HCT116 (cell line): ENCODE results near the gene CDCA4. TPM values are rescaled to one million over a fixed set of nuclear protein-coding genes. Genes with fewer than 3 reads are reported as not detected.
A peak's percentile ranks its signal among the peaks of the same experiment; 100 is the strongest.

Experiments
- ATAC-seq: fragments of 200-7000 bp; cut with Tn5 transposase; 2 replicates; pipeline ENCODE4 v1.9.1; 2020; ENCODE audit warnings: mild to moderate bottlenecking, moderate library complexity
- BruUV-seq: library from RNA; stranded (reverse); fragments of 400-500 nt; replicated peaks from 2 replicates; lab custom pipeline; 2021; lab: Mats Ljungman, UMichigan
- CTCF ChIA-PET: fragments of 300-600 bp; sonication (Branson Sonifier 250); formaldehyde crosslinking; loops from one replicate; lab custom pipeline; 2021; ENCODE audit warnings: antibody characterized with exemption; lab: Charles Lee
- POLR2A ChIA-PET: fragments of 300-600, 350-600 bp; sonication (Branson Sonifier 250); formaldehyde crosslinking; loops from one replicate; lab custom pipeline; 2021; ENCODE audit warnings: antibody characterized with exemption; lab: Charles Lee
- RAD21 ChIA-PET, 2 experiments: fragments of 300-600 bp; sonication (Branson Sonifier 250); formaldehyde crosslinking; loops; one replicate each; lab custom pipeline; 2023; ENCODE audit warnings: low total read pairs in 2 of 2; ENCODE audit not compliant: uncharacterized antibody in 2 of 2, unreplicated experiment in 2 of 2, low non-redundant PET in 1 of 2; lab: Charles Lee
- DNase-seq: peaks from one replicate; pipeline ENCODE4 v3.0.0-alpha.2; 2010; ENCODE audit warnings: low read depth, low spot score
- H2AFZ ChIP-seq: fragments of 200-600 bp; shearing (Covaris generic), sonication (generic); 2 replicates; pipeline ENCODE4 v1.6.1; 2017; ENCODE audit warnings: low read depth, mixed run types, mixed read lengths, antibody characterized with exemption, low read length; ENCODE audit not compliant: poor library complexity, severe bottlenecking
- H3K27ac ChIP-seq: 2 replicates; pipeline ENCODE4 v1.5.1; 2012; ENCODE audit warnings: low read depth, low read length
- H3K27me3 ChIP-seq: fragments of 200-600 bp; sonication (generic); 2 replicates; pipeline ENCODE4 v1.6.1; 2016; ENCODE audit warnings: mixed run types, low read length, mixed read lengths; ENCODE audit not compliant: insufficient read depth
- H3K36me3 ChIP-seq, 2 experiments: fragments of 200-500 bp in 1 of 2; fragments of 200-600 bp in 1 of 2; sonication (Bioruptor generic) in 1 of 2; sonication (generic) in 1 of 2; 2 replicates each; pipeline versions ENCODE4 v1.5.1 to v1.6.1; 2014 to 2016; ENCODE audit warnings: low read length in 2 of 2, inconsistent platforms in 1 of 2, mixed read lengths in 1 of 2, mixed run types in 1 of 2; ENCODE audit not compliant: insufficient read depth in 2 of 2, control insufficient read depth in 1 of 2
- H3K4me1 ChIP-seq, 2 experiments: fragments of 200-600 bp in 1 of 2; sonication (generic) in 1 of 2; 2 replicates each; pipeline versions ENCODE4 v1.5.1 to v1.6.1; 2012 to 2017; ENCODE audit warnings: low read length in 2 of 2, inconsistent platforms in 1 of 2, mild to moderate bottlenecking in 1 of 2, mixed read lengths in 1 of 2, mixed run types in 1 of 2, moderate library complexity in 1 of 2; ENCODE audit not compliant: insufficient read depth in 2 of 2, control insufficient read depth in 1 of 2
- H3K4me2 ChIP-seq: fragments of 200-600 bp; sonication (generic); 2 replicates; pipeline ENCODE4 v1.6.1; 2017; ENCODE audit warnings: mixed run types, low read length, mixed read lengths
- H3K4me3 ChIP-seq, 2 experiments: fragments of 200-600 bp in 1 of 2; sonication (generic) in 1 of 2; replicated peaks in 1 of 2; 2 replicates each; pipeline ENCODE4 v1.5.1; 2011 to 2016; ENCODE audit warnings: low read length in 2 of 2, control low read depth in 1 of 2, low read depth in 1 of 2, mild to moderate bottlenecking in 1 of 2, mixed read lengths in 1 of 2, mixed run types in 1 of 2
- H3K79me2 ChIP-seq: fragments of 200-600 bp; sonication (generic); 2 replicates; pipeline ENCODE4 v1.6.1; 2017; ENCODE audit warnings: mild to moderate bottlenecking, mixed run types, low read length, moderate library complexity, mixed read lengths; ENCODE audit not compliant: insufficient read depth
- H3K9ac ChIP-seq: fragments of 200-600 bp; sonication (generic); 2 replicates; pipeline ENCODE4 v1.6.1; 2016; ENCODE audit warnings: low read length, mixed read lengths
- H3K9me2 ChIP-seq: fragments of 200-600 bp; sonication (generic), shearing (Covaris generic); 2 replicates; pipeline ENCODE4 v1.6.1; 2017; ENCODE audit warnings: mixed run types, mild to moderate bottlenecking, moderate library complexity; ENCODE audit not compliant: insufficient read depth
- H3K9me3 ChIP-seq, 2 experiments: fragments of 200-500 bp in 1 of 2; fragments of 200-600 bp in 1 of 2; sonication (Bioruptor generic) in 1 of 2; sonication (generic) in 1 of 2; 2 replicates each; pipeline ENCODE4 v1.6.1; 2014 to 2017; ENCODE audit warnings: low read length in 2 of 2, mixed read lengths in 2 of 2, inconsistent platforms in 1 of 2, low read depth in 1 of 2, mild to moderate bottlenecking in 1 of 2, mixed run types in 1 of 2, moderate library complexity in 1 of 2; ENCODE audit not compliant: control insufficient read depth in 1 of 2, insufficient read depth in 1 of 2
- H4K20me1 ChIP-seq: fragments of 200-600 bp; sonication (generic), shearing (Covaris generic); 2 replicates; pipeline ENCODE4 v1.6.1; 2017; ENCODE audit warnings: mixed run types, mild to moderate bottlenecking, moderate library complexity; ENCODE audit not compliant: insufficient read depth
- CBX3 ChIP-seq: IDR thresholded peaks from 2 replicates; pipeline ENCODE4 v1.6.1; 2012; ENCODE audit warnings: low read depth
- CEBPB ChIP-seq: IDR thresholded peaks from 2 replicates; pipeline ENCODE4 v1.6.1; 2012; ENCODE audit warnings: low read depth
- CTCF ChIP-seq, 3 experiments: fragments of 200-600 bp in 1 of 3; sonication (generic) in 1 of 3; IDR thresholded peaks in 2 of 3; conservative IDR thresholded peaks in 1 of 3; 2 replicates each; pipeline ENCODE4 v1.5.1; 2012 to 2017; ENCODE audit warnings: low read depth in 2 of 3, low read length in 2 of 3, antibody characterized with exemption in 1 of 3, borderline replicate concordance in 1 of 3, control low read depth in 1 of 3, mild to moderate bottlenecking in 1 of 3, mixed read lengths in 1 of 3, mixed run types in 1 of 3, moderate library complexity in 1 of 3; ENCODE audit not compliant: insufficient read depth in 1 of 3
- EGR1 ChIP-seq: IDR thresholded peaks from 2 replicates; pipeline ENCODE4 v1.6.1; 2012; ENCODE audit warnings: low read depth
- ELF1 ChIP-seq: IDR thresholded peaks from 2 replicates; pipeline ENCODE4 v1.6.1; 2012; ENCODE audit warnings: low read depth, borderline replicate concordance
- FOSL1 ChIP-seq: IDR thresholded peaks from 2 replicates; pipeline ENCODE4 v1.6.1; 2012; ENCODE audit warnings: low read depth
- POLR2A ChIP-seq: IDR thresholded peaks from 2 replicates; pipeline ENCODE4 v1.7.0; 2011; ENCODE audit warnings: borderline replicate concordance; ENCODE audit not compliant: insufficient read depth, insufficient read length; ENCODE audit errors: extremely low read depth
- POLR2AphosphoS5 ChIP-seq: IDR thresholded peaks from 2 replicates; pipeline ENCODE4 v1.6.1; 2011; ENCODE audit warnings: mild to moderate bottlenecking, low read depth, low read length, moderate library complexity
- SRF ChIP-seq: IDR thresholded peaks from 2 replicates; pipeline ENCODE4 v1.6.1; 2012; ENCODE audit warnings: low read depth
- TCF7L2 ChIP-seq: IDR thresholded peaks from 2 replicates; pipeline ENCODE4 v1.7.0; 2011; ENCODE audit warnings: borderline replicate concordance, inconsistent platforms; ENCODE audit not compliant: insufficient read depth, insufficient read length; ENCODE audit errors: extremely low read depth
- YY1 ChIP-seq: IDR thresholded peaks from 2 replicates; pipeline ENCODE4 v1.6.1; 2011; ENCODE audit warnings: low read length, low read depth, moderate library complexity, mild to moderate bottlenecking; ENCODE audit not compliant: insufficient replicate concordance; ENCODE audit errors: extremely low read depth
- intact Hi-C: fragments of 100-400 bp; cut with micrococcal nuclease; formaldehyde crosslinking; loops from 2 replicates; pipeline ENCODE4 v1.10.0; 2022
- total RNA-seq: library from RNA; stranded (reverse); gene quantifications from one replicate; pipeline ENCODE4 v1.2.1, GENCODE V29; 2021; ENCODE audit not compliant: unreplicated experiment
- TF ChIP-seq, protein P1 (sequence below): IDR thresholded peaks from 2 replicates; pipeline ENCODE4 v1.6.1; 2012

The CDCA4 gene
- total RNA-seq, 1 experiment from 2014 or later: 62.4 TPM

DNA sequence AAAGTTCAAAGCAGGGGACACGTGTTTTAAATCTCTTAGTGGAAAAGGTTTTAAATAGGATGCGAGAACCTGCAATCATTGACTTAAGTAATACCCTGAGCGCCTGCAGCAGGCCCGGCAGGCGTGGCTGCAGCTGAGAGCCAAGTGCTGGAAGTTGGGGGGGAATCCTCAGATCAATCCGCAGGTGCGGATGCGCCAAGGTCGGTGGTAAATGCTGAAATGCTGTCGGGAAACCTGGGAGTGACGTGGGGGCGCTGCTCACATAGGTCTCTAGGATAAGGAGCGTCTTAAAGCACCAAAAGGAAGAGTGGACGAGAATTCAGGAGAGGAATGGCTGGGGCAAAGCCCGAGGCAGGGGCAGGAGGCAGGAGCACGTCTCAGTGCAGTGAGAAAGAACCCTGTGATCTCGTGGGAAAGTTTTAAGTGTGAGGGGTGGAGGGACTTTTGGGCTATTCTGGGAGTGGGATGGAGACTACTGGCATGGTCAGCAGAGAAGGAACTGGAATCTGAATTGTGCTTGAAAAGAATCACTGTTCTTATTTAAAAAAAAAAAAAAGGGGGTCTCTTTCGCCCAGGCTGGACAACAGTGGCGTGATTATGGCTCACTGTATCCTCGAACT is 883 bp upstream of the CDCA4 start:
- ATAC-seq: peak; percentile 13
- H3K4me3 ChIP-seq: peak overlapping the region; percentile 74 to 82
- peak overlapping the region; percentile 93 for H3K9ac ChIP-seq
- POLR2A ChIA-PET: interaction anchor here (1.3 to 1.9 kb wide), 3 partner anchors 10 to 51 kb away, joined by 3 to 10 read pairs (median 5); no protein-coding TSS in a partner anchor
- H3K27ac ChIP-seq: peak overlapping the region; percentile 94
- TF ChIP-seq, protein P1, sequence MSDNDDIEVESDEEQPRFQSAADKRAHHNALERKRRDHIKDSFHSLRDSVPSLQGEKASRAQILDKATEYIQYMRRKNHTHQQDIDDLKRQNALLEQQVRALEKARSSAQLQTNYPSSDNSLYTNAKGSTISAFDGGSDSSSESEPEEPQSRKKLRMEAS: no peak
- TF ChIP-seq SRF (no peak), TCF7L2 (peak; percentile 50), CEBPB (no peak), YY1 (no peak), EGR1 (no peak), FOSL1 (no peak), CBX3 (no peak), CTCF (IDR thresholded peaks at IDR 0.05 in 2 of 3, conservative IDR thresholded peaks at IDR 0.05 in 1 of 3; ENCODE audit: borderline replicate concordance in 1 of 3, insufficient read depth in 1 of 3, low read depth in 2 of 3, low read length in 2 of 3) (peak in 2 of 3 experiments; percentile 22 to 33; a peak in 2 of 6 replicates), POLR2A (peak; percentile 67), POLR2AphosphoS5 (no peak), ELF1 (no peak)
- H3K9me2 ChIP-seq: no peaks in the 10 kb centered on the region
- no peaks in the 10 kb centered on the region for H3K9me3 ChIP-seq
- peak overlapping the region; percentile 94 for H3K4me2 ChIP-seq
- peaks cover 21% of the 10 kb centered on the region; the same call in 1 of the 2 replicates for H4K20me1 ChIP-seq
- peaks cover 45 to 78% of the 10 kb centered on the region in 2 experiments for H3K4me1 ChIP-seq
- peaks cover 0 to 13% of the 10 kb centered on the region in 2 experiments; a peak in 1 of 4 replicates for H3K36me3 ChIP-seq
- no peaks in the 10 kb centered on the region for H3K27me3 ChIP-seq
- BruUV-seq: TSS peak; percentile 82
- peaks cover 53% of the 10 kb centered on the region for H3K79me2 ChIP-seq
- CTCF ChIA-PET: interaction anchor here (1.1 to 2.6 kb wide), 2 partner anchors 24 to 48 kb away, joined by 6 to 13 read pairs; no protein-coding TSS in a partner anchor
- DNase-seq: peak; percentile 57
- H2AFZ ChIP-seq: no peak overlapping the region
- RAD21 ChIA-PET: interaction anchor here in 1 of 2 experiments (1.0 kb wide), 1 partner anchor 15 kb away, joined by 3 read pairs; no protein-coding TSS in a partner anchor
- intact Hi-C loops: loop anchor here (2.0 kb wide), 1 partner anchor 49 kb away; no protein-coding TSS in a partner anchor
